22Rv1 (cell line): Measurements from ENCODE around the gene ALAS1.
A peak's percentile ranks its signal among the peaks of the same experiment; 100 is the strongest.

Experiments
- H3K27ac ChIP-seq: fragments of 450-650 bp; 2 replicates; pipeline ENCODE4 v1.5.1; 2017
- CTCF ChIP-seq: fragments of 450-650 bp; IDR thresholded peaks from 2 replicates; pipeline ENCODE4 v1.5.1; 2017; ENCODE audit warnings: mild to moderate bottlenecking
- ZFX ChIP-seq: fragments of 450-650 bp; IDR thresholded peaks from 2 replicates; pipeline ENCODE4 v1.6.1; 2017; ENCODE audit warnings: antibody characterized with exemption, borderline replicate concordance

The ALAS1 gene

DNA sequence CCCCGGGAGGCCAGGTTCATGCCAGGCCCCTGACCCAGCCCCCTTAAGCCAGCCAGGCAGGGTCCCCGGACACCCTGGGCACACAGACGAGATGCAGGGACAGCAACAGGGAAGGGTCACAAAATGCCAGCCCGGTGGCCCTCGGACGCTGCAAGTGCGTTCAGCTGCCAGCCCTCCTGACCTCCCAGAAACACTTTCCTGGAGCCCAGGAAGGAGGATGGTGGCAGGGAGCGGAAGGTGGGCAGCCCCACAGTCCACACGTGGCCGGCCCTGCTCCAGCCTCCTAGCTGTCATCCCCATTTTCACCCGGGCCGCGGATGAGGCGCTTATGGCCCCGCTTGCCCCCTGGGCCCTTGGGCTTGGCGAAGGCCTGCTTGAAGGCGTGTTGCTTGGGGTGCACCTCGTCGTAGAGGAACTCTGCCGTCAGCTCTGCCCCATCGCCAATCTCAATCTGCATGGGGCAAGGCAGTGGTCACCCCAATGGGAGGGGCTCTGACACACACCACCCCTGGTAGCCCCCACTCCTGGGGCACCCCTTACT lies 30.9 kb downstream of the ALAS1 start:
- TF ChIP-seq CTCF (no peak), ZFX (no peak)
- no peak overlapping the region for H3K27ac ChIP-seq

DNA sequence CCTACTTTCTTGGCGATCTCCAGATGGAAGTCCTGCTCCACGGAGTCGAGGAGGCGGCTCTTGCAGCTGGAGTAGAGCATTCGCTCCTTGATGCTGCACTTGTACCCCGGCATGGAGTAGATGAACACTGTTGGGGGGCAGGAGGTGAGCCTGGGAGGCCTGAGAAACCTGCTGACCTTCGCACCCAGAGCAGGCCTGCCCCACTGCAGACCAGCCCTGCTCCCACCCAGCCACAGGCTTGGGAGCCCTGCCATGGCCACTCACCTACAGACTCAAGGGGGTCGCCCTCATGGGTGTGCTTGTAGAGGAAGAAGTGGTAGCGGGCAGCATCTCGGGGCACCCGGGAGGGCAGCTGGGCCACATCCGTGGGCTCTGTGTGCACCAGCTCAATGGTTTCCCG lies 31.7 kb downstream of the ALAS1 start:
- H3K27ac ChIP-seq: no peak overlapping the region
- TF ChIP-seq CTCF (no peak), ZFX (no peak)

DNA sequence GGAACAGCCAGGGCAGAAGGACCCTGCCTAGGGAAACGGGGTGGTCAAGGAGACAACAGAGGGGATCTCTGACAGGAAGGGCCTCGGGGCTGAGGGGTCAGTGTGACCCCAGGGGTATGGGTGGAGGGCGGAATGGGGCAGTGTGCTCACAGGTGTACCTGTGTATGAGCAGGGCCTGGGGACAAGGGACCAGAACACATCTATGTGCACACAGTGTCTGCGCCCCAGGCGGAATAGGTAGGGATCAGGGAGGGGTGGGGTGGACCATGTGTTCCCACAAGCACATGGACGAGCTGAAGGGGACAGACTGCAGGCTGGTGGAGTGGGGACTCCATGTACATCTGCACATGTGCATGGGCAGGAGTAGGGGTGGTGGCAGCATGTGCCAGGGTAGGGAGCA lies 32.5 kb downstream of the ALAS1 start:
- no peak overlapping the region for H3K27ac ChIP-seq
- no peak for TF ChIP-seq CTCF
- TF ChIP-seq ZFX: no peak

GRCh38 chr3:52230889-52231499 lies 33.0 kb downstream of the ALAS1 start:
- TF ChIP-seq ZFX (no peak), CTCF (no peak)
- H3K27ac ChIP-seq: no peak overlapping the region

- TF ChIP-seq CTCF (peak; percentile 96), ZFX (no peak)
- no peak overlapping the region for H3K27ac ChIP-seq
Measured at GRCh38 chr3:52231502-52232278, 33.7 kb downstream of the ALAS1 start.

- peak; percentile 57 for TF ChIP-seq CTCF
- no peak for TF ChIP-seq ZFX
- no peak overlapping the region for H3K27ac ChIP-seq
Measured at GRCh38 chr3:52232279-52233107, 34.5 kb downstream of the ALAS1 start.

DNA sequence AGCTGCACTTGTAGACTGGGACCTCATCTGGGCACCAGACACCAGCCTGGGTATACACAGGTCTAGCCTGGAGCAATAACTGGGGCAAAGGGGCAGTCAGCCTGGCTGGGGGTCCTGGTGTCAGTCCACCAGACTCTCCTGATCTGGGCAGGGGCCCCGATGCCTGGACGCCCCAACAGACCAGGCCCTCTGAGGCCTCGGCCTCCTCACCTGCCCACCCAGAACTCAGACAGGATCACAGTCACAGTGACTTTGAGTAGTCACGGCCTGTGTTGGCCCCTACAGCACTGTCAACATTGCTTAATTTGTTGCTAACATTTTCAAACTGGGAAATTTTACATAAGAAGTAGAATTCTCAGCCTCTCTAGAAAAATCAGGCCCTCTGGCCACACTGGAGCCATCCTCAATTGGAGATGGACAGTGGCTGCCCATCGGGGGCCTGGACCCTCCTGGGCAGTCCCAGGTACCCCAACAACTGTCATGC lies 35.2 kb downstream of the ALAS1 start:
- no peak overlapping the region for H3K27ac ChIP-seq
- TF ChIP-seq ZFX (no peak), CTCF (peak; percentile 13)
